ENCODE measurements around the gene ANXA10. TPM values are rescaled to one million over a fixed set of nuclear protein-coding genes. Genes with fewer than 3 reads are reported as not detected.

The ANXA10 gene
- total and polyA plus RNA-seq, 2 experiments from 2014 or later, result 0.22 to 0.44 TPM

DNA sequence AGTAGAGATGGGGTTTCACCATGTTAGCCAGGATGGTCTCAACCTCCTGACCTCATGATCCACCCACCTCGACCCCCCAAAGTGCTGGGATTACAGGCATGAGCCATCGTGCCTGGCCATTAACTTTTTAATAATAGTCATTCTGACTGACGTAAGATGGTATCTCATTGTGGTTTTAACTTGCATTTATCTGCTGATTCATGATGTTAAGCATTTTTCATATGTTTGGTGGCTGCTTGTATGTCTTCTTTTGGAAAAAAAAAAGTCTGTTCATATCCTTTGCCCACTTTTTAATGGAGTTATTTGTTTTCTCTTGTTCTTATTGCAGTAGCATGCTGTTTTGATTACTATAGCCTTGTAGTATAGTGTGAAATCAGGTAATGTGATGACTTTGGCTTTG, 45.8 kb downstream of the ANXA10 start:
- H3K27ac ChIP-seq, result peak overlapping the region; percentile 90
- WGBS, 2 experiments (ENCODE audit: low coverage in 1 of 2, low lambda C conversion rate in 2 of 2, missing lambda C conversion rate in 2 of 2), result 0% methylated on average over 3 of the region's 3 CpGs
- no peaks in the 10 kb centered on the region for H3K9me2 ChIP-seq (ENCODE audit: insufficient read depth)
- no peaks in the 10 kb centered on the region for H4K20me1 ChIP-seq (ENCODE audit: insufficient read depth)
- TF ChIP-seq EZH2phosphoT487 (IDR thresholded peaks at IDR 0.05; ENCODE audit: insufficient read depth, low read depth) (no peak), EZH2 (IDR thresholded peaks at IDR 0.05; ENCODE audit: insufficient read depth, poor library complexity, severe bottlenecking) (no peak)
- peak overlapping the region; percentile 55 for H3K9ac ChIP-seq
- peak; percentile 87 for DNase-seq
- no peaks in the 10 kb centered on the region for H3K79me2 ChIP-seq (ENCODE audit: insufficient read depth)
- H3K9me3 ChIP-seq (ENCODE audit: low read depth), result no peaks in the 10 kb centered on the region
- peak overlapping the region; percentile 57 for H3K4me2 ChIP-seq (ENCODE audit: unreplicated experiment)
- H2AFZ ChIP-seq, result 0 out of 2 replicates have a peak overlapping the region, but pooled peaks have one; percentile 18
- H3K27me3 ChIP-seq (replicated peaks; ENCODE audit: insufficient read depth), result no peaks in the 10 kb centered on the region
- in situ Hi-C loops (cut with MboI), result no loop called here
- peaks cover 32% of the 10 kb centered on the region for H3K4me1 ChIP-seq (ENCODE audit: insufficient read depth)
- H3K36me3 ChIP-seq (ENCODE audit: low read depth), result no peaks in the 10 kb centered on the region
- H3F3A ChIP-seq (ENCODE audit: insufficient read depth), result peaks cover 26% of the 10 kb centered on the region
- H3K4me3 ChIP-seq, result no peak overlapping the region

DNA sequence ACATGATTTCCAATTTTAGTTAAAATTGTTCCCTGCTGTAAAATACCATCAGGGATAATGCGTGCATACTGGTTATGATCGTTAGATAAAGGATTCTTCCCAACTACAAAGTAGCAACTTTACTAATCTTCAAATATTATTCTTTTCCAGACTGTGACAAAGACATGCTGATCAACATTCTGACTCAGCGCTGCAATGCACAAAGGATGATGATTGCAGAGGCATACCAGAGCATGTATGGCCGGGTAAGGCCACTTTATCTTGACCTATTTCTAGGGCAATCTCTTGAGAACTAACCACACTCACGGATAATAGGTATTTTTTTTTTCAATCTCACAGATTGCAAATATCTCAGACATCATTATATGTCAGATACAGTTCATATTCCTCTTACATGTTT, 47.0 kb downstream of the ANXA10 start:
- no peaks in the 10 kb centered on the region for H3K9me2 ChIP-seq (ENCODE audit: insufficient read depth)
- H3K4me2 ChIP-seq (ENCODE audit: unreplicated experiment), result peak overlapping the region; percentile 57
- no peak overlapping the region for H2AFZ ChIP-seq
- in situ Hi-C loops (cut with MboI), result no loop called here
- peak; percentile 80 for DNase-seq
- H3K9me3 ChIP-seq (ENCODE audit: low read depth), result no peaks in the 10 kb centered on the region
- no peak overlapping the region for H3K4me3 ChIP-seq
- peaks cover 32% of the 10 kb centered on the region for H3K4me1 ChIP-seq (ENCODE audit: insufficient read depth)
- H3K79me2 ChIP-seq (ENCODE audit: insufficient read depth), result no peaks in the 10 kb centered on the region
- peak overlapping the region; percentile 49 for H3K9ac ChIP-seq
- TF ChIP-seq EZH2 (IDR thresholded peaks at IDR 0.05; ENCODE audit: insufficient read depth, poor library complexity, severe bottlenecking) (no peak), EZH2phosphoT487 (IDR thresholded peaks at IDR 0.05; ENCODE audit: insufficient read depth, low read depth) (no peak)
- WGBS, 2 experiments (ENCODE audit: low coverage in 1 of 2, low lambda C conversion rate in 2 of 2, missing lambda C conversion rate in 2 of 2), result 35 to 36% methylated on average over 5 of the region's 5 CpGs
- no peaks in the 10 kb centered on the region for H4K20me1 ChIP-seq (ENCODE audit: insufficient read depth)
- peak overlapping the region; percentile 90 for H3K27ac ChIP-seq
- H3F3A ChIP-seq (ENCODE audit: insufficient read depth), result peaks cover 26% of the 10 kb centered on the region
- no peaks in the 10 kb centered on the region for H3K36me3 ChIP-seq (ENCODE audit: low read depth)
- no peaks in the 10 kb centered on the region for H3K27me3 ChIP-seq (replicated peaks; ENCODE audit: insufficient read depth)

DNA sequence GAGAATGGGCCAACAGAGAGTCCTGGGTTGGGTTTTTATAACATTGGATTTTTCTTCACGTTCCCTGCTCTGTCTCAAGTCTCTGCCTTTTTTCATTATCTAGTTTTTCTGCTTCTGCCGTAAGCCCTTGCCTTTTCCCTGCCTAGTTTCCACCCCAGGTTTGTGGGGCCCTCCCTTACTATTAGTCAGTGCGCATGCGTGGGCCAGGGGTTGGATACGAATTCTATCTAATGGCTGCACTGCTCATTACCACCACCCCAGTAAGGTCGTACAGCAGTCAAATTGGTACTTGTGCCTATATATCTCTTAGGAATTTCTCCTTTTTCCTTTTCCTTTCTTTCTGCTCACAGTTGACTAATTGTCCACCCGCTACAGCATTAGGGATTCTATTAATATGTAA, 49.4 kb downstream of the ANXA10 start:
- TF ChIP-seq EZH2 (IDR thresholded peaks at IDR 0.05; ENCODE audit: insufficient read depth, poor library complexity, severe bottlenecking), result no peak
- no peak for TF ChIP-seq EZH2phosphoT487 (IDR thresholded peaks at IDR 0.05; ENCODE audit: insufficient read depth, low read depth)
- Histone ChIP-seq H3F3A (ENCODE audit: insufficient read depth) (peaks cover 26% of the 10 kb centered on the region), H3K27me3 (replicated peaks; ENCODE audit: insufficient read depth) (no peaks in the 10 kb centered on the region), H3K4me2 (ENCODE audit: unreplicated experiment) (no peak overlapping the region), H2AFZ (no peak overlapping the region), H4K20me1 (ENCODE audit: insufficient read depth) (no peaks in the 10 kb centered on the region), H3K4me1 (ENCODE audit: insufficient read depth) (peaks cover 27% of the 10 kb centered on the region), H3K79me2 (ENCODE audit: insufficient read depth) (no peaks in the 10 kb centered on the region), H3K9ac (no peak overlapping the region), H3K36me3 (ENCODE audit: low read depth) (no peaks in the 10 kb centered on the region), H3K27ac (no peak overlapping the region), H3K4me3 (no peak overlapping the region), H3K9me3 (ENCODE audit: low read depth) (no peaks in the 10 kb centered on the region), H3K9me2 (ENCODE audit: insufficient read depth) (no peaks in the 10 kb centered on the region)
- no peak for DNase-seq
- WGBS, 2 experiments (ENCODE audit: low coverage in 1 of 2, low lambda C conversion rate in 2 of 2, missing lambda C conversion rate in 2 of 2), result 84 to 86% methylated on average over 7 of the region's 7 CpGs
- in situ Hi-C loops (cut with MboI), result no loop called here

DNA sequence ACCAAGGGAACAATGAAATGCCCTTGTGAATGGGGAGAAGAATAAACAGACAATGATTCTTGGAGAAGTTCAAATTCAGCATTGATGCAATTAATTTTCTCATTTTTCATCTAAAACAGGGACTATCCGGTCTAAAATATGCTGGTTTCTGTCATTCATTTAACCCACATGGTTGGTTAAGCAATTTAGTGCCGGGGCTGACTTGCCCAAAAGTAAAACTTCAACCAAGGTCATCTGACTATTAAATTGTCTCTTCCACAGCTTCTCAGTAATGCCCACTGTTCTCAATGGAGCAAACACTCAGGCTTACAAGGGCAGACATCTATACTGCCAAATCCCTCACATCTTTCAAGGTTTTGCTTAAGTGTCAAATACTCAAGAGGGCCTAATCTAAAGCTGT, 51.3 kb downstream of the ANXA10 start:
- H2AFZ ChIP-seq, result no peak overlapping the region
- in situ Hi-C loops (cut with MboI), result no loop called here
- H3K79me2 ChIP-seq (ENCODE audit: insufficient read depth), result no peaks in the 10 kb centered on the region
- H3K4me2 ChIP-seq (ENCODE audit: unreplicated experiment), result no peak overlapping the region
- H3K27me3 ChIP-seq (replicated peaks; ENCODE audit: insufficient read depth), result no peaks in the 10 kb centered on the region
- H3K9ac ChIP-seq, result no peak overlapping the region
- H3K4me3 ChIP-seq, result no peak overlapping the region
- no peaks in the 10 kb centered on the region for H3K9me2 ChIP-seq (ENCODE audit: insufficient read depth)
- no peak overlapping the region for H3K27ac ChIP-seq
- 54 to 60% methylated on average over 2 of the region's 2 CpGs for WGBS, 2 experiments (ENCODE audit: low coverage in 1 of 2, low lambda C conversion rate in 2 of 2, missing lambda C conversion rate in 2 of 2)
- DNase-seq, result no peak
- no peaks in the 10 kb centered on the region for H3K36me3 ChIP-seq (ENCODE audit: low read depth)
- H3K9me3 ChIP-seq (ENCODE audit: low read depth), result no peaks in the 10 kb centered on the region
- no peaks in the 10 kb centered on the region for H4K20me1 ChIP-seq (ENCODE audit: insufficient read depth)
- peaks cover 15% of the 10 kb centered on the region for H3F3A ChIP-seq (ENCODE audit: insufficient read depth)
- H3K4me1 ChIP-seq (ENCODE audit: insufficient read depth), result peaks cover 16% of the 10 kb centered on the region
- no peak for TF ChIP-seq EZH2phosphoT487 (IDR thresholded peaks at IDR 0.05; ENCODE audit: insufficient read depth, low read depth)
- TF ChIP-seq EZH2 (IDR thresholded peaks at IDR 0.05; ENCODE audit: insufficient read depth, poor library complexity, severe bottlenecking), result no peak
